ENCODE measurements around the gene RCN2.
"Not testable (repeated sequence)": the region's sequence is repeated elsewhere in the genome, so short reads cannot be mapped to it uniquely, and the experiment has no call there.

Gene RCN2

GRCh38 chr15:76931397-76932134 is at the start of gene RCN2:
Gene RCN2, plus strand, starts transcription at chr15:76931749. Its CDS starts 93 bp downstream, at chr15:76931842.
- DNase-seq = peak; percentile 93

GRCh38 chr15:76885212-76885611 is 46.3 kb upstream of the RCN2 start:
- DNase-seq = no peak

DNA sequence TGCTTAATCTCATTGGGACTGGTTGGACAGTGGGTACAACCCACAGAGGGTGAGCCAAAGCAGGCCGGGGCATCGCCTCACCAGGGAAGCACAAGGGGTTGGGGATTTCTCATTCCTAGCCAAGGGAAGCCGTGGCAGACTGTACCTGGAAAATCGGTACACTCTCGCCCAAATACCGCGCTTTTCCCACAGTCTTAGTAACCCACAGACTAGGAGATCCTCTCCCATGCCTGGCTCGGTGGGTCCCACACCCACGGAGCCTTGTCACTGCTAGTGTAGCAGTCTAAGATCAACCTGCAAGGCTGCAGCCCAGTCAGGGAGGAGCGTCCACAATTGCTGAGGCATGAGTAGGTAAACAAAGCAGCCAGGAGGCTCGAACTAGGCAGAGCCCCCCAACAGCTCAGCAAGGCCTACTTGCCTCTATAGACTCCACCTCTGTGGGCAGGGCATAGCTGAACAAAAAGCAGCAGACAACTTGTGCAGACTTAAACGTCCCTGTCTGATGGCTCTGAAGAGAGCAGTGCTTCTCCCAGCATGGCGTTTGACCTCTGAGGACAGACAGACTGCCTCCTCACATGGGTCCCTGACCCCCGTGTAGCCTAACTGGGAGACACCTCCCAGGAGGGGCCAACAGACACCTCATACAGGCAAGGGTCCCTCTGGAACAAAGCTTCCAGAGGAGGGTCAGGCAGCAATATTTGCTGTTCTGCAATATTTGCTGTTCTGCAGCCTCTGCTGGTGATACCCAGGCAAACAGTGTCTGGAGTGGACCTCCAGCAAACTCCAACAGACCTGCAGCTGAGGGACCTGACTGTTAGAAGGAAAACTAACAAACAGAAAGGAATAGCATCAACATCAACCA is 44.0 kb upstream of the RCN2 start:
- DNase-seq = not testable (repeated sequence)

GRCh38 chr15:76892836-76893235 is 38.7 kb upstream of the RCN2 start:
- not testable (repeated sequence) for DNase-seq

GRCh38 chr15:76894174-76894573 is 37.4 kb upstream of the RCN2 start:
- no peak for DNase-seq

GRCh38 chr15:76898102-76898501 is 33.4 kb upstream of the RCN2 start:
- no peak for DNase-seq

GRCh38 chr15:76899176-76899930 is 32.2 kb upstream of the RCN2 start:
- DNase-seq = not testable (repeated sequence)

- not testable (repeated sequence) for DNase-seq
Measured at GRCh38 chr15:76899931-76900310, 31.6 kb upstream of the RCN2 start.

DNA sequence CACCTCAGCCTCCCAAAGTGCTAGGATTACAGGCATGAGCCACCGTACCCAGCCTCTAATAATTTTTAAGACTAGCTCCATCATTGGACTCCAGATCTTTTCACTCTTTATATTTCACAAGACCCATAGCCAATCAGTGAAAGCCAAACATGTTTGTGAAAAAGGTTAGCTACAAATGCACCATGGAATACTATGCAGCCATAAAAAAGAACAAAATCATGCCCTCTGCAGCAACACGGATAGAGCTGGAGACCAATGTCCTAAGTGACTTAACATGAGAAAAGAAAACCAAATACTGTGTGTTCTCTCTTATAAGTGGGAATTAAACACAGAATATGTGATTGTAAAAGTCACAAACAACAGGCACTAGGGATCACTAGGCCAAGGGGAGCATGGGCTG is 29.6 kb upstream of the RCN2 start:
- DNase-seq = no peak

GRCh38 chr15:76903251-76903681 is 28.3 kb upstream of the RCN2 start:
- DNase-seq = no peak

- DNase-seq = no peak
Measured at GRCh38 chr15:76904461-76905012, 27.0 kb upstream of the RCN2 start.

- DNase-seq = peak; percentile 92
Measured at GRCh38 chr15:76905013-76905839, 26.3 kb upstream of the RCN2 start, which contains the start of gene SCAPER. Gene SCAPER, minus strand, starts transcription at chr15:76905340. Its CDS starts 21,523 bp downstream, at chr15:76883817.

GRCh38 chr15:76905855-76906254 is 25.7 kb upstream of the RCN2 start:
- DNase-seq = no peak

GRCh38 chr15:76912430-76912829 is 19.1 kb upstream of the RCN2 start:
- no peak for DNase-seq

- no peak for DNase-seq
Measured at GRCh38 chr15:76913737-76914136, 17.8 kb upstream of the RCN2 start.

DNA sequence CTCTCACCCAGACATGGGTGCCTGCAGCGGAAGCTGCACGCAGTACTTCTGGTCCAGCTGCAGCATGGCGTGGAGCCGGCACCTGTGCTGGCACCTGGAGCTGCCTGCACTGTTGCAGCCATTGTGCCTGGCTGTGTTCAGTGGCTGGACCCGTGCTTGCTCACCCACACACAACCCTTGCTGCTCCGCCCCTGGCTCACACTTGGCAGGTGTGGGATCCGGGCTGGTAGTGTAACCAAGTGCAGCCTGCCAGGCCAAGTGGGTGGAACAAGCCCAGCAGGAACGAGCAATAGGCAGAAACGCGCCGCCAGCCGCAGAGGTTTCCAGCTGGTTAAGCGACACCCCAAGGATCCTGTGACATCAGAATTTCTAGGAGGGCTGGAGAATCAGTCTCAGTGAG is 15.2 kb upstream of the RCN2 start:
- DNase-seq = no peak

DNA sequence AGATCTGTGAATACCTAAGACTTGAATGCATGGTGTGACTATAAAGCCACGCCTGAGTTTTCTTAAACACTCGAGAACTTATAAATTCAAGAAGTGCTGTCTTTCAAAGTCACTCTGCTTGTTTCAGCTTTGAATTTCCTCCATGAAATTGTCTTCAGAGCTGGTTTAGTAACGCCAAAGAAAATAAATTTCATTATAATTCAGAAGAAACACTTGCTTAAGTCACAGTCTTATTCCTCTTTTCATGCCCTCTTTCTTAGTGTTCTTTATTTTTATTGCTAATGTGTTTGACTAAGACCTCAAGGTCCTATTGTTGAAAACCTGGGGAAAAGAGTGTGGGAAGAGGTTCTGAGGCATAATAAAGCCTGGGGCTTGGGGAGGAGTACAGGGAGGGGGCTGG is 3.3 kb upstream of the RCN2 start:
- DNase-seq = no peak

DNA sequence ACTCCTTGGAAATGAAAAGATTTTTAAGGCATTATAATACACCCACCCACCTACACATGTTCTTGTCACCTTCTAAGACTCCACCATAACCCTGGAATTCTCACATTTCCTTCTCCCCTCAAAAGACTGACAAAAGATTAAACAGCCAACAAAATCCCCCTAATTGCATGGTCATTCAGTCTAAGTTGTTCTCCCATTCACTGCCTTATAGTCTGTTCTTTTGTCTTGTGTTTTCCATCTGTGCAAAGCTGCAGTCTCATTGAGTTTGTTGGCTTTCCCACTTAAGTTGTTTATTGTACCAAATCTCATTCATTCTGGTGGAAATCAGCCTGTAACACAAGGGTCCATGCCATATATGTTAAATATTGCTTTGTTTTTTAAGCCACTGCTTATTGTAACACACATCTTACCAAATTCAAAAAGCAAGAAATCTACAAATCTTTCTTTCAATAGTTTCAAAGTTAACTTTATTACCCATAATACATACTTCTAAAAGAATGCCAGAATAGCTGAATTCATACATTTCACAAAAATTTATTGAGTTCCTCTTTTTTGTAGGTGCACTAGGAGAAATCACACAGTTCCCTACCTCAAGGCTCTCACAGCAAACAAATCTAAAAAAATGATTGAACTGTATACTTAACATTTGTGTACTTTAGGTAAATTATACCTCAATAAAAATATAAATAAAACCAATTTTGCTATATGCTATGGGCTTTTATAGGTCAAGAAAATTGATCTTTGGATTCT is 2.4 kb upstream of the RCN2 start:
- no peak for DNase-seq

DNA sequence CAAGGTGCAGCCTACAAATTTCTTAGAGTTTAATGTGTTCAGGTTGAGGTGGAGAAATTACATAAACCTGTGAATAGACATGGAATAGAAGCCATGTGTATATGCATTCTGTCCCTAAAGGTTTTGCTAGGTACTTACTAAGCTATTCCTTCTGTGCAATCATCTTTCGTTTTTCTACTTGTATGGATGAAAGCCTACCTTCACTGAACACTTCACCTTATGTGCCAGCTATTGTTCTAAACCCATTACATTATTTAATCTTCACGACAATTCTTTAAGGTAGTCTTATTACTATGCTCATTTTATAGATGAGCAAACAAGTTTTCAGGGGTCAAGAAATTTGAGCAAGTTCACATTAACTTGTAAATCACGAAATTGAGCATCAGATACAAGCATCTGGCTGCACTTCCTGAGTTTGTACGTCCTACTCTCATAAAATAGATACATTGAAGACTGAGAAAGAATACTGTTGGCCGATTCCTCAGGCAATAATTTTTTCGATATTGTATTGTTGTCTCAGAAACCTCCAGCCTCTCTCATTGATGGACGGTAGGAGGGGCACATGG is 635 bp upstream of the RCN2 start:
- no peak for DNase-seq

- DNase-seq = no peak
Measured at GRCh38 chr15:76932135-76932966, 802 bp downstream of the RCN2 start.

All from CD4-positive, alpha-beta T cell treated with Interleukin-15 for 1 hour (primary cell).